Measurements from ENCODE around the gene ADORA2A. TPM values are rescaled to one million over a fixed set of nuclear protein-coding genes. Genes with fewer than 3 reads are reported as not detected.

ADORA2A gene
- total and polyA plus RNA-seq, 2 experiments from 2014 or later: 0.54 to 0.64 TPM

DNA sequence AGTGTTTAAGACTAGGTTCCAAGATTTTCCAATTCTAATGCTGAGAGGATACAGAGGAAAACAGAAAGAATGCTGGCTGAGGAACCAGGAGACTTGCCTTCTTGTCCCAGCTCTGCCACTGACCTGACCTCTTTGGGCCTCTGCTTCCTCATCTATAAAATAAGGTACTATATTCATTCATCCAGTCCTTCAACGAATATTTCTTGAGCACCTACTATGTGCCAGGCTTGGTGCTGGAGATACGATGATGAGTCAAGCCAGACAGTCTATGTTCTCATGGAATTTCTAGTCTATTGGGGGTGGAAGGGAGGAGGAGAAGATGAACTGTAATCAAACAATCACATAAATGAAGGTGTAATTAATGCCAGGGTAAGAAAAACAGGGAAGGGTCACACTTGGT is 39.9 kb downstream of the ADORA2A start:
- Histone ChIP-seq H4K20me1 (ENCODE audit: insufficient read depth) (no peaks in the 10 kb centered on the region), H3K27me3 (replicated peaks; ENCODE audit: insufficient read depth) (no peaks in the 10 kb centered on the region), H3K79me2 (ENCODE audit: insufficient read depth) (no peaks in the 10 kb centered on the region), H3F3A (ENCODE audit: insufficient read depth) (peaks cover 12% of the 10 kb centered on the region), H3K27ac (no peak overlapping the region), H3K9ac (no peak overlapping the region), H3K4me2 (ENCODE audit: unreplicated experiment) (peak overlapping the region; percentile 11), H3K36me3 (ENCODE audit: low read depth) (no peaks in the 10 kb centered on the region), H3K9me3 (ENCODE audit: low read depth) (no peaks in the 10 kb centered on the region), H3K9me2 (ENCODE audit: insufficient read depth) (no peaks in the 10 kb centered on the region), H3K4me3 (no peak overlapping the region), H2AFZ (0 out of 2 replicates have a peak overlapping the region, but pooled peaks have one; percentile 29), H3K4me1 (ENCODE audit: insufficient read depth) (peaks cover 25% of the 10 kb centered on the region)
- 95 to 98% methylated on average over 2 of the region's 2 CpGs for WGBS, 2 experiments (ENCODE audit: low coverage in 1 of 2, low lambda C conversion rate in 2 of 2, missing lambda C conversion rate in 2 of 2)
- TF ChIP-seq EZH2phosphoT487 (IDR thresholded peaks at IDR 0.05; ENCODE audit: insufficient read depth, low read depth): no peak
- in situ Hi-C loops (cut with MboI): no loop called here
- DNase-seq: no peak

DNA sequence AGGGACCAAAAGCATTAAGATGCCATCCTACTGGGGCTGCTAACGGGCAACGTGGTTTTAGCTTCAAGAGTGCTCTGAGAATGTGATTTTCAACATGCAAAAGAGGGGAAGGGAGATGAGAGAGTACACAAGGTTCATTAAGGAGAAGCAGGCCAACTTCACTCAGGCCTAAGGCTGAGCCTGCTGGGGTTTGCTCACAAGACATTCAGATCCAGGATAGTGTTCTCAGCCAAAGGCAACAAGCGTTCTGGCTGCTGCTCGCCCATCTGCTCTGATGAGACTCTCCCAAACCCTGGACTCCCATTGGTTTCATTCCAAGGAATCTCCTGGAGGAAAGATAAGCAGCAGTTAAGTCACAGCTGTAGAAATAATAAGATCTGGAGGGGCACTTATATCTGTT is 44.2 kb downstream of the ADORA2A start:
- in situ Hi-C loops (cut with MboI): no loop called here
- H3K9me3 ChIP-seq (ENCODE audit: low read depth): no peaks in the 10 kb centered on the region
- H3K4me3 ChIP-seq: no peak overlapping the region
- H3K4me1 ChIP-seq (ENCODE audit: insufficient read depth): peaks cover 31% of the 10 kb centered on the region
- H3K4me2 ChIP-seq (ENCODE audit: unreplicated experiment): no peak overlapping the region
- H3F3A ChIP-seq (ENCODE audit: insufficient read depth): peaks cover 29% of the 10 kb centered on the region
- no peaks in the 10 kb centered on the region for H3K79me2 ChIP-seq (ENCODE audit: insufficient read depth)
- no peak overlapping the region for H3K27ac ChIP-seq
- H4K20me1 ChIP-seq (ENCODE audit: insufficient read depth): no peaks in the 10 kb centered on the region
- no peak for TF ChIP-seq EZH2 (IDR thresholded peaks at IDR 0.05; ENCODE audit: insufficient read depth, poor library complexity, severe bottlenecking)
- TF ChIP-seq EZH2phosphoT487 (IDR thresholded peaks at IDR 0.05; ENCODE audit: insufficient read depth, low read depth): no peak
- H3K36me3 ChIP-seq (ENCODE audit: low read depth): no peaks in the 10 kb centered on the region
- WGBS, 2 experiments (ENCODE audit: low coverage in 1 of 2, low lambda C conversion rate in 2 of 2, missing lambda C conversion rate in 2 of 2): 95 to 96% methylated on average over 4 of the region's 4 CpGs
- no peak overlapping the region for H2AFZ ChIP-seq
- H3K9ac ChIP-seq: no peak overlapping the region
- no peaks in the 10 kb centered on the region for H3K27me3 ChIP-seq (replicated peaks; ENCODE audit: insufficient read depth)
- no peak for DNase-seq
- H3K9me2 ChIP-seq (ENCODE audit: insufficient read depth): no peaks in the 10 kb centered on the region

DNA sequence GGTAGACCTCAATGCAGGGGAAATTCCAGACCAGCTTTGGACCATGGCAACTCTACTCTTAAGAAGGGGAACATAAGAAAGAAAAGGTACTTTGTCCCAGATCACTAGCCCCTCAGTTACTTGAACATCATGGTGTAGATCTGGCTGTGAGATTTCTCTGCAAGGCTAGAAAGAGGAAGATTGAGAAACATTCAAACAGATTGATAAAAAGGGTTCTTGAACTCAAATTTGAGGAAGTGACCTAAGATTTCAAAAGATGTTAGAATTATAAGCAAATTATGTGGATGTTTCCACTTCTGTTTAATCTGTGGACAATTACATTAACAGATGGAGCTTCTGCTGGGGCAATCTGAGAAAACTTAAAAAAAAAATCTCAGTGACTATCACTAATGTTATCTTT is 45.9 kb downstream of the ADORA2A start:
- Histone ChIP-seq H3K9me3 (ENCODE audit: low read depth) (no peaks in the 10 kb centered on the region), H3K36me3 (ENCODE audit: low read depth) (no peaks in the 10 kb centered on the region), H2AFZ (peak overlapping the region; percentile 47; the same call in 1 of the 2 replicates), H3K4me3 (no peak overlapping the region), H3K27ac (peak overlapping the region; percentile 83), H4K20me1 (ENCODE audit: insufficient read depth) (no peaks in the 10 kb centered on the region), H3K27me3 (replicated peaks; ENCODE audit: insufficient read depth) (no peaks in the 10 kb centered on the region), H3K79me2 (ENCODE audit: insufficient read depth) (no peaks in the 10 kb centered on the region), H3F3A (ENCODE audit: insufficient read depth) (peaks cover 22% of the 10 kb centered on the region), H3K9me2 (ENCODE audit: insufficient read depth) (no peaks in the 10 kb centered on the region), H3K4me2 (ENCODE audit: unreplicated experiment) (no peak overlapping the region), H3K9ac (peak overlapping the region; percentile 57; the same call in 1 of the 2 replicates), H3K4me1 (ENCODE audit: insufficient read depth) (peaks cover 21% of the 10 kb centered on the region)
- in situ Hi-C loops (cut with MboI): no loop called here
- no peak for DNase-seq
- TF ChIP-seq EZH2phosphoT487 (IDR thresholded peaks at IDR 0.05; ENCODE audit: insufficient read depth, low read depth) (no peak), EZH2 (IDR thresholded peaks at IDR 0.05; ENCODE audit: insufficient read depth, poor library complexity, severe bottlenecking) (no peak)

DNA sequence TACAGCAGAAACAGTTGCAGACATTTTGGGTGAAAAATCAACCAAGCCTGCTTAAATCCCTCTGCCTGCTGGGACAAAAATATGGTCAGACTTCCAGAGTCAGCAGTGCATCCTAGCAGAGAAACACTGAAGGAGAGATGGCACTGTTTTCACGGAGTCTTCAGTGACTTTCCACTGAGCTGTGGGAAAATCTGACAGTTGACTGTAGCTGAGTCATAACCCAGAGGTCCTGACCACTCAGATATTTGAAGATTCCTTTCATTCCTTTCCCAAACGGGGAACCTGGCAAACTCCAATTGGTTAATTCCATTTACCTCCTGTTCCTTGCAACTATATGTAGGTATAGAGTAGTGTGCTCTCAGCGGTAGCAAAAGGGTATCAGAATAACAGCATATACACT is 46.8 kb downstream of the ADORA2A start:
- peak overlapping the region; percentile 83 for H3K27ac ChIP-seq
- H2AFZ ChIP-seq: peak overlapping the region; percentile 47; the same call in 1 of the 2 replicates
- DNase-seq: peak; percentile 92
- H3K4me2 ChIP-seq (ENCODE audit: unreplicated experiment): peak overlapping the region; percentile 67
- no peaks in the 10 kb centered on the region for H3K9me3 ChIP-seq (ENCODE audit: low read depth)
- no peaks in the 10 kb centered on the region for H3K27me3 ChIP-seq (replicated peaks; ENCODE audit: insufficient read depth)
- no peaks in the 10 kb centered on the region for H3K79me2 ChIP-seq (ENCODE audit: insufficient read depth)
- H3K9me2 ChIP-seq (ENCODE audit: insufficient read depth): no peaks in the 10 kb centered on the region
- no peaks in the 10 kb centered on the region for H4K20me1 ChIP-seq (ENCODE audit: insufficient read depth)
- peaks cover 22% of the 10 kb centered on the region for H3F3A ChIP-seq (ENCODE audit: insufficient read depth)
- H3K36me3 ChIP-seq (ENCODE audit: low read depth): no peaks in the 10 kb centered on the region
- WGBS, 2 experiments (ENCODE audit: low coverage in 1 of 2, low lambda C conversion rate in 2 of 2, missing lambda C conversion rate in 2 of 2): 32 to 33% methylated on average over 3 of the region's 3 CpGs
- TF ChIP-seq EZH2 (IDR thresholded peaks at IDR 0.05; ENCODE audit: insufficient read depth, poor library complexity, severe bottlenecking): no peak
- TF ChIP-seq EZH2phosphoT487 (IDR thresholded peaks at IDR 0.05; ENCODE audit: insufficient read depth, low read depth): no peak
- peaks cover 21% of the 10 kb centered on the region for H3K4me1 ChIP-seq (ENCODE audit: insufficient read depth)
- peak overlapping the region; percentile 57 for H3K9ac ChIP-seq
- no peak overlapping the region for H3K4me3 ChIP-seq
- in situ Hi-C loops (cut with MboI): no loop called here

DNA sequence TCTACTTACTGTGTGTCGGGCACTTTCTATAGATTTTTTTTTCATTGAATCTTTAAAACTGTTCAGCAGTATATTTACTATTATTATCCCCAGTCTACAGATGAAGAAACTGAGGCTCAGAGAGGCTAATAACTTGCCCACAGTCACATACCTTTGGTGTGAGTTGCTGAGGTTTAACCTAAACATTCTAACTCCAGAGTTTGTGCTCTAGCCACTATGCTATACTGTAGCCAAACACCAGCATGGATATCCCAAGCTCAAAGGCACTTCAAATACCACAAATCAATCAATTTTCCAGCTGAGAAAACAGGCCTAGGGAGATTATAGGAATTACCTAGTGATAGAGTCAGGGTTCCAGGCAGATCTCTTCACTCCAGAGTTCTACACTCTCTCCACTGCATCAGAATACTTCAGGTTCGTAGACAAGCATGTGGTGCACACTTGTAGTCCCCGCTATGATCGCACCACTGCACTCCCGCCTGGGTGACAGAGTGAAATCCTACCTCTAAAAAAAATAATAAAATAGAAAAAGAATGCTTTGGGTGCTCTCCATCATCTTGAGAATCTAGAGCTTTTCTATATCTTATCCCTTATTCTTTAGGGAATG is 47.4 kb downstream of the ADORA2A start:
- Histone ChIP-seq H3K27me3 (replicated peaks; ENCODE audit: insufficient read depth) (no peaks in the 10 kb centered on the region), H3K4me1 (ENCODE audit: insufficient read depth) (peaks cover 21% of the 10 kb centered on the region), H3K9me2 (ENCODE audit: insufficient read depth) (no peaks in the 10 kb centered on the region), H2AFZ (no peak overlapping the region), H3K4me3 (no peak overlapping the region), H3F3A (ENCODE audit: insufficient read depth) (peaks cover 22% of the 10 kb centered on the region), H3K36me3 (ENCODE audit: low read depth) (no peaks in the 10 kb centered on the region), H4K20me1 (ENCODE audit: insufficient read depth) (no peaks in the 10 kb centered on the region), H3K27ac (peak overlapping the region; percentile 83), H3K79me2 (ENCODE audit: insufficient read depth) (no peaks in the 10 kb centered on the region), H3K9me3 (ENCODE audit: low read depth) (no peaks in the 10 kb centered on the region), H3K9ac (no peak overlapping the region), H3K4me2 (ENCODE audit: unreplicated experiment) (peak overlapping the region; percentile 5)
- TF ChIP-seq EZH2 (IDR thresholded peaks at IDR 0.05; ENCODE audit: insufficient read depth, poor library complexity, severe bottlenecking) (no peak), EZH2phosphoT487 (IDR thresholded peaks at IDR 0.05; ENCODE audit: insufficient read depth, low read depth) (no peak)
- in situ Hi-C loops (cut with MboI): no loop called here
- WGBS, 2 experiments (ENCODE audit: low coverage in 1 of 2, low lambda C conversion rate in 2 of 2, missing lambda C conversion rate in 2 of 2): 51 to 52% methylated on average over 5 of the region's 5 CpGs
- DNase-seq: no peak
